IPS-18a (cell line): ENCODE measurements around the gene KRTAP10-11.
"Not testable (repeated sequence)": the region's sequence is repeated elsewhere in the genome, so short reads cannot be mapped to it uniquely, and the experiment has no call there.

ENCODE experiments used
- H3K27ac ChIP-seq: one replicate; pipeline ENCODE4 v1.5.1; 2013; ENCODE audit warnings: low read length
- H3K27me3 ChIP-seq: one replicate; pipeline ENCODE4 v1.6.1; 2013; ENCODE audit warnings: mild to moderate bottlenecking, low read length; ENCODE audit not compliant: control insufficient read depth, insufficient read depth
- H3K36me3 ChIP-seq: one replicate; pipeline ENCODE4 v1.6.1; 2013; ENCODE audit warnings: low read depth, low read length; ENCODE audit not compliant: control insufficient read depth
- H3K4me1 ChIP-seq: one replicate; pipeline ENCODE4 v1.6.1; 2013; ENCODE audit warnings: low read depth, low read length; ENCODE audit not compliant: control insufficient read depth
- H3K4me3 ChIP-seq: one replicate; pipeline ENCODE4 v1.5.1; 2013; ENCODE audit warnings: low read length
- H3K9ac ChIP-seq: one replicate; pipeline ENCODE4 v1.6.1; 2013; ENCODE audit warnings: mild to moderate bottlenecking, low read length, moderate library complexity
- H3K9me3 ChIP-seq: one replicate; pipeline ENCODE4 v1.6.1; 2013; ENCODE audit warnings: low read depth, low read length; ENCODE audit not compliant: control insufficient read depth

KRTAP10-11 gene

GRCh38 chr21:44658913-44659595 lies 12.8 kb downstream of the KRTAP10-11 start:
- Histone ChIP-seq H3K9ac (no peak overlapping the region), H3K27ac (no peak overlapping the region), H3K27me3 (no peaks in the 10 kb centered on the region)

GRCh38 chr21:44661567-44661966 lies 15.4 kb downstream of the KRTAP10-11 start:
- H3K36me3 ChIP-seq, H3K9ac ChIP-seq, H3K27ac ChIP-seq, H3K4me3 ChIP-seq, H3K27me3 ChIP-seq, H3K9me3 ChIP-seq: not testable (repeated sequence)
- H3K4me1 ChIP-seq = peaks cover 32% of the 10 kb centered on the region

More at GRCh38 chr21:44658913-44659595, 12.8 kb downstream of the KRTAP10-11 start:
- peaks cover 32% of the 10 kb centered on the region for H3K4me1 ChIP-seq
- no peaks in the 10 kb centered on the region for H3K36me3 ChIP-seq
- H3K9me3 ChIP-seq = no peaks in the 10 kb centered on the region
- no peak overlapping the region for H3K4me3 ChIP-seq

GRCh38 chr21:44664691-44665090 lies 18.5 kb downstream of the KRTAP10-11 start:
- Histone ChIP-seq H3K9ac (no peak overlapping the region), H3K4me3 (no peak overlapping the region), H3K4me1 (peaks cover 19% of the 10 kb centered on the region), H3K36me3 (no peaks in the 10 kb centered on the region), H3K9me3 (peaks cover 4% of the 10 kb centered on the region), H3K27me3 (no peaks in the 10 kb centered on the region), H3K27ac (no peak overlapping the region)

GRCh38 chr21:44666401-44667320 lies 20.4 kb downstream of the KRTAP10-11 start, which contains the start of gene KRTAP12-2:
TSS of gene KRTAP12-2 (minus strand) at chr21:44666927. CDS start at chr21:44666886, 41 bp downstream.
- Histone ChIP-seq H3K4me1 (peaks cover 6% of the 10 kb centered on the region), H3K27ac (no peak within 1 kb of the TSS), H3K4me3 (no peak within 1 kb of the TSS), H3K27me3 (no peaks in the 10 kb centered on the region), H3K36me3 (no peaks in the 10 kb centered on the region), H3K9ac (no peak within 1 kb of the TSS), H3K9me3 (peaks cover 4% of the 10 kb centered on the region)

GRCh38 chr21:44667612-44668011 lies 21.4 kb downstream of the KRTAP10-11 start:
- H3K4me1 ChIP-seq = no peaks in the 10 kb centered on the region
- no peaks in the 10 kb centered on the region for H3K36me3 ChIP-seq
- no peak overlapping the region for H3K27ac ChIP-seq
- no peak overlapping the region for H3K9ac ChIP-seq
- no peaks in the 10 kb centered on the region for H3K27me3 ChIP-seq
- H3K4me3 ChIP-seq = no peak overlapping the region
- H3K9me3 ChIP-seq = peaks cover 4% of the 10 kb centered on the region

DNA sequence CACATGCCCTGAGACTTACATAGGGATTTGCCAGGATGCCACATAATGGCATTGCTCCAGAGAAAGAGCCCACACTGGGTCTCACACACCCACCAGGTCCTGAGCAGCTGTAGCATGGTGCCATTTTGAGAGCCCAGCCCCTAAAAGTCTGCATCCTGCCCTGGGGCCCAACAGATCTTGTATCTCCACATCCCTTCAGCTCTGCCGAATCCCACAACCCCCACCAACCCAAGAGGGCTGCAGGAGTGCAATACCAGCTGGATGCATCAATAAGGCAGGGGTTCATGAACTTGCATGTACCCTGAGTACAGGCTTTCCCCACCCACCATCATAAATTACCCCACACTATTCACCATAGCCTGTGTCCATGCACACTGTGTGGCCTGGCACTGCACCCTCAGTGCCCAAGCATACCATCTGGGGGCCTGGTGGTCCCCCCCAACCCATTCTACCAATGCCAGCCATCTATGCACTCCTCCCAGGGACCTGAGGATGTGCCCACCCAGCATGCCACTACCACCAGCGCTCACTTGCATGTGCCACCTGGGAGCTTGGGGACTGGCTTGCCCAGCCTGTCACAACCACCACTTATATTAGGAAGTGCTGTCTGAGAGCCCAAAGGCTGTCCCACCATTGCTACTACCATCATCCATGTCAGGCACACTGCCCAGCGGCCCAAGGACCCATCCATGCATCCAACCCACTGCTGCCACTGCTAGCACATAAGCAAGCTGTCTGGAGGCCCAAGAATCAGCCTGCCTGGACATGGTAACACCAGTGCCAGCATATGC lies 24.6 kb downstream of the KRTAP10-11 start:
- Histone ChIP-seq H3K27me3 (no peaks in the 10 kb centered on the region), H3K36me3 (no peaks in the 10 kb centered on the region), H3K9ac (no peak overlapping the region), H3K9me3 (peaks cover 4% of the 10 kb centered on the region), H3K27ac (no peak overlapping the region), H3K4me3 (no peak overlapping the region), H3K4me1 (no peaks in the 10 kb centered on the region)

GRCh38 chr21:44671911-44672310 lies 25.7 kb downstream of the KRTAP10-11 start:
- H3K9ac ChIP-seq = no peak overlapping the region
- H3K4me3 ChIP-seq = no peak overlapping the region
- no peak overlapping the region for H3K27ac ChIP-seq
- H3K4me1 ChIP-seq = no peaks in the 10 kb centered on the region
- H3K9me3 ChIP-seq = peaks cover 4% of the 10 kb centered on the region
- no peaks in the 10 kb centered on the region for H3K36me3 ChIP-seq
- H3K27me3 ChIP-seq = no peaks in the 10 kb centered on the region

GRCh38 chr21:44677881-44678280 lies 31.7 kb downstream of the KRTAP10-11 start:
- Histone ChIP-seq H3K9me3 (no peaks in the 10 kb centered on the region), H3K36me3 (no peaks in the 10 kb centered on the region), H3K27ac (no peak overlapping the region), H3K9ac (no peak overlapping the region), H3K4me1 (no peaks in the 10 kb centered on the region), H3K4me3 (no peak overlapping the region), H3K27me3 (no peaks in the 10 kb centered on the region)

GRCh38 chr21:44681152-44681551 lies 34.9 kb downstream of the KRTAP10-11 start:
- Histone ChIP-seq H3K9me3 (no peaks in the 10 kb centered on the region), H3K36me3 (no peaks in the 10 kb centered on the region), H3K9ac (no peak overlapping the region)

DNA sequence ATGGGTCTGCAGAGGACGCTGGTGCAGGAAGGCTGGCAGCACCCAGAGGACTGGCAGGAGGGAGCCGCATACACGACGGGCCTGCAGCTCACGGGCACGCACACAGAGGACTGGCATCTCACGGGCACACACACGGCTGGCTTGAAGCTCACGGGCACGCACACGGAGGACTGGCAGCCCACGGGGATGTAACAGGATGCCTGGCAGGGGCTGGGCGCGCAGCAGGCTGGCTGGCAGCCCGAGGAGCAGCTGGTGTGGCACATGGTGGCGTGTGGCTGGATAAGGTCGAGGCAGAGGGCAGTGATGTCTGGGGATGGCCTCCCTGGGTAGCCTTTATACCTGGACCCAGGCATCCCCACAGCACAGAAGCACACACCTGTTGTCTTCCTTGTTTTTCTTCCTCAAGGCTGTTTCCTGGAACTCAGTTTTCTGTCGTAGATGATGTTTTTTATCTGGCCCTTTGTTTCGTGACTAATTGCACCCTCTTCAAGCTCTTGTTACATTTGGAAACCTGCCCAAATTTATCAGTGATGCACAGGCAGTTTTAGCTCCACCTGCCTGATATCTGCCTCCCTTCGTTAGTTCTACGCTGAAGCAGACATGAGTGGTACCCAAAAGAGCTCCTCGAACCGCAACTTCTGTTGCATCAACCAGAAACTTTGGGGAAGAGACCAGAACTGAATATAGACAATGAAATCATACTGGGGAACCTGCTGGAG lies 35.8 kb downstream of the KRTAP10-11 start, which contains the start of gene KRTAP12-1:
KRTAP12-1 (minus strand) TSS at position 303 of the 719 bp plus-strand sequence; CDS start at position 263, 40 bp downstream.
- Histone ChIP-seq H3K27me3 (no peaks in the 10 kb centered on the region), H3K36me3 (no peaks in the 10 kb centered on the region), H3K4me3 (no peak within 1 kb of the TSS), H3K4me1 (peaks cover 11% of the 10 kb centered on the region), H3K9ac (no peak within 1 kb of the TSS), H3K27ac (no peak within 1 kb of the TSS), H3K9me3 (no peaks in the 10 kb centered on the region)

More at GRCh38 chr21:44681152-44681551, 34.9 kb downstream of the KRTAP10-11 start:
- H3K4me3 ChIP-seq = no peak overlapping the region
- H3K27me3 ChIP-seq = no peaks in the 10 kb centered on the region
- H3K4me1 ChIP-seq = peaks cover 5% of the 10 kb centered on the region
- H3K27ac ChIP-seq = no peak overlapping the region
